GM12874 (cell line): Measurements from ENCODE around the gene KCNIP4.
A peak's percentile ranks its signal among the peaks of the same experiment; 100 is the strongest.

Experiments
- CTCF ChIP-seq: IDR thresholded peaks from 2 replicates; pipeline ENCODE4 v1.5.1; 2011; ENCODE audit warnings: low read depth, mild to moderate bottlenecking, control low read depth, low read length, moderate library complexity; ENCODE audit not compliant: insufficient read depth

Gene KCNIP4

GRCh38 chr4:21790438-21791029 is 158.0 kb downstream of the KCNIP4 start:
- peak; percentile 16; the same call in 1 of the 2 replicates for TF ChIP-seq CTCF

- no peak for TF ChIP-seq CTCF
Observed at GRCh38 chr4:21780148-21780547, 168.4 kb downstream of the KCNIP4 start.

GRCh38 chr4:21778702-21779101 is 169.9 kb downstream of the KCNIP4 start:
- TF ChIP-seq CTCF = no peak

- no peak for TF ChIP-seq CTCF
Observed at GRCh38 chr4:21775703-21776102, 172.9 kb downstream of the KCNIP4 start.

GRCh38 chr4:21769404-21770147 is 179.0 kb downstream of the KCNIP4 start:
- TF ChIP-seq CTCF = no peak

- peak; percentile 46 for TF ChIP-seq CTCF
Observed at GRCh38 chr4:21768349-21769310, 179.9 kb downstream of the KCNIP4 start.
